Ovary (tissue), 3 donors: ENCODE measurements around the gene FNTB.

ENCODE experiments used
- POLR2A ChIP-seq: fragments of 450-650 bp; IDR thresholded peaks from one replicate; pipeline ENCODE4 v1.6.1; 2017; ENCODE audit warnings: antibody characterized with exemption, mild to moderate bottlenecking, moderate library complexity
- TF ChIP-seq, protein P1 (sequence below), 3 donors: fragments of 450-650 bp in 2 of 3; fragments of 200-600 bp in 1 of 3; IDR thresholded peaks; one replicate each; pipeline versions ENCODE4 v1.5.1 to v1.8.0; 2016 to 2022; ENCODE audit warnings: antibody characterized with exemption in 3 of 3, mild to moderate bottlenecking in 1 of 3
- donor health status: DM: no; HTN: no; CAD: no.

- TF ChIP-seq, protein P1, sequence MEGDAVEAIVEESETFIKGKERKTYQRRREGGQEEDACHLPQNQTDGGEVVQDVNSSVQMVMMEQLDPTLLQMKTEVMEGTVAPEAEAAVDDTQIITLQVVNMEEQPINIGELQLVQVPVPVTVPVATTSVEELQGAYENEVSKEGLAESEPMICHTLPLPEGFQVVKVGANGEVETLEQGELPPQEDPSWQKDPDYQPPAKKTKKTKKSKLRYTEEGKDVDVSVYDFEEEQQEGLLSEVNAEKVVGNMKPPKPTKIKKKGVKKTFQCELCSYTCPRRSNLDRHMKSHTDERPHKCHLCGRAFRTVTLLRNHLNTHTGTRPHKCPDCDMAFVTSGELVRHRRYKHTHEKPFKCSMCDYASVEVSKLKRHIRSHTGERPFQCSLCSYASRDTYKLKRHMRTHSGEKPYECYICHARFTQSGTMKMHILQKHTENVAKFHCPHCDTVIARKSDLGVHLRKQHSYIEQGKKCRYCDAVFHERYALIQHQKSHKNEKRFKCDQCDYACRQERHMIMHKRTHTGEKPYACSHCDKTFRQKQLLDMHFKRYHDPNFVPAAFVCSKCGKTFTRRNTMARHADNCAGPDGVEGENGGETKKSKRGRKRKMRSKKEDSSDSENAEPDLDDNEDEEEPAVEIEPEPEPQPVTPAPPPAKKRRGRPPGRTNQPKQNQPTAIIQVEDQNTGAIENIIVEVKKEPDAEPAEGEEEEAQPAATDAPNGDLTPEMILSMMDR (IDR thresholded peaks at IDR 0.05), result no peak
- no peak for TF ChIP-seq POLR2A
These were observed 48.4 kb downstream of the FNTB start for GRCh38 chr14:65035049-65035448.
